HepG2 (cell line): ENCODE results near the gene BDNF. TPM values are rescaled to one million over a fixed set of nuclear protein-coding genes. Genes with fewer than 3 reads are reported as not detected.

Experiments used
- HMG20A ChIP-seq: IDR thresholded peaks from 2 replicates; pipeline ENCODE4 v1.6.1; 2016; ENCODE audit warnings: borderline replicate concordance
- PPARG ChIP-seq: conservative IDR thresholded peaks from 2 replicates; pipeline ENCODE4 v1.6.1; 2016; ENCODE audit warnings: missing biosample characterization, missing genetic modification reagents
- SIN3A ChIP-seq: IDR thresholded peaks from 2 replicates; pipeline ENCODE4 v1.6.1; 2011; ENCODE audit warnings: low read depth, mild to moderate bottlenecking, control low read depth, low read length, borderline replicate concordance
- ZNF180 ChIP-seq: sonication (generic); formaldehyde crosslinking; IDR thresholded peaks from 2 replicates; pipeline ENCODE4 v1.4.0; 2020; ENCODE audit warnings: low read depth, missing genetic modification reagents, borderline replicate concordance
- polyA plus RNA-seq, 8 experiments: library from polyadenylated mRNA; depleted of rRNA in 3 of 8; stranded (reverse) in 7 of 8; unstranded in 1 of 8; fragments of >200 nt; fragmentation: Illumina TruSeq in 4 of 8; extraction: Trizol in 4 of 8; gene quantifications; 2 replicates each; pipeline versions ENCODE4 v1.2.1 to v1.2.3, GENCODE V29; 2011 to 2016; ENCODE audit warnings: low read depth in 4 of 8, missing spikeins in 1 of 8, mixed read lengths in 1 of 8; ENCODE audit not compliant: insufficient read depth in 1 of 8
- total RNA-seq, 5 experiments: library from RNA; depleted of rRNA; stranded (reverse); fragments of >200 nt; fragmentation: Illumina TruSeq; extraction: Trizol; gene quantifications; 2 replicates each; pipeline ENCODE4 v1.2.3, GENCODE V29; 2016; ENCODE audit warnings: low read depth in 1 of 5
- TF ChIP-seq, protein P1 (sequence below): sonication (generic); formaldehyde crosslinking; IDR thresholded peaks from 2 replicates; pipeline ENCODE4 v1.4.0; 2020; ENCODE audit warnings: mild to moderate bottlenecking, missing genetic modification reagents
- TF ChIP-seq, protein P2 (sequence below): sonication (generic); formaldehyde crosslinking; IDR thresholded peaks from 2 replicates; pipeline ENCODE4 v1.4.0; 2020; ENCODE audit warnings: missing genetic modification reagents, borderline replicate concordance

Gene BDNF
- total and polyA plus RNA-seq, 2 of the 13 experiments (the other 11 are each of a cell fraction or from before 2014, with no cell fraction given): 0.02 TPM; not detected in 1

DNA sequence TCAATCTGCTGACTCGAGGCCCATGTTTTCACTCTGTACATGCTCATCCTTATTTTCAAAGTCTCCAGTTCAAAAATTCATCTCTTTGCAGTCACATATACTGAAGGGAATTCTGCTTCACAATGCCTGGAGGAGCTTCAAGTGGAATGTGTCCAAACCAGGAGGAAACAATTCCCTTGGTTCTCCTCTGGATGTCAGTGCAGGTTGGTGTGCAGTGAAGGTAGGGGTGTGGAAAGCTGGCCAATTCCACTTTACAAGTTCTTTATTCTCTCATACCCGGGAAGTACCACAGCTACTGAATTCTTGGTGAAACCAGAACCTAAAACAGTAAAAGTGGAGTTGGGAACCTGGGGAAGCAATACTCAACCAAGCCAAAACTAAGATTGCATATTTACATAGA is 57.3 kb downstream of the BDNF start (continued):
- TF ChIP-seq, protein P1, sequence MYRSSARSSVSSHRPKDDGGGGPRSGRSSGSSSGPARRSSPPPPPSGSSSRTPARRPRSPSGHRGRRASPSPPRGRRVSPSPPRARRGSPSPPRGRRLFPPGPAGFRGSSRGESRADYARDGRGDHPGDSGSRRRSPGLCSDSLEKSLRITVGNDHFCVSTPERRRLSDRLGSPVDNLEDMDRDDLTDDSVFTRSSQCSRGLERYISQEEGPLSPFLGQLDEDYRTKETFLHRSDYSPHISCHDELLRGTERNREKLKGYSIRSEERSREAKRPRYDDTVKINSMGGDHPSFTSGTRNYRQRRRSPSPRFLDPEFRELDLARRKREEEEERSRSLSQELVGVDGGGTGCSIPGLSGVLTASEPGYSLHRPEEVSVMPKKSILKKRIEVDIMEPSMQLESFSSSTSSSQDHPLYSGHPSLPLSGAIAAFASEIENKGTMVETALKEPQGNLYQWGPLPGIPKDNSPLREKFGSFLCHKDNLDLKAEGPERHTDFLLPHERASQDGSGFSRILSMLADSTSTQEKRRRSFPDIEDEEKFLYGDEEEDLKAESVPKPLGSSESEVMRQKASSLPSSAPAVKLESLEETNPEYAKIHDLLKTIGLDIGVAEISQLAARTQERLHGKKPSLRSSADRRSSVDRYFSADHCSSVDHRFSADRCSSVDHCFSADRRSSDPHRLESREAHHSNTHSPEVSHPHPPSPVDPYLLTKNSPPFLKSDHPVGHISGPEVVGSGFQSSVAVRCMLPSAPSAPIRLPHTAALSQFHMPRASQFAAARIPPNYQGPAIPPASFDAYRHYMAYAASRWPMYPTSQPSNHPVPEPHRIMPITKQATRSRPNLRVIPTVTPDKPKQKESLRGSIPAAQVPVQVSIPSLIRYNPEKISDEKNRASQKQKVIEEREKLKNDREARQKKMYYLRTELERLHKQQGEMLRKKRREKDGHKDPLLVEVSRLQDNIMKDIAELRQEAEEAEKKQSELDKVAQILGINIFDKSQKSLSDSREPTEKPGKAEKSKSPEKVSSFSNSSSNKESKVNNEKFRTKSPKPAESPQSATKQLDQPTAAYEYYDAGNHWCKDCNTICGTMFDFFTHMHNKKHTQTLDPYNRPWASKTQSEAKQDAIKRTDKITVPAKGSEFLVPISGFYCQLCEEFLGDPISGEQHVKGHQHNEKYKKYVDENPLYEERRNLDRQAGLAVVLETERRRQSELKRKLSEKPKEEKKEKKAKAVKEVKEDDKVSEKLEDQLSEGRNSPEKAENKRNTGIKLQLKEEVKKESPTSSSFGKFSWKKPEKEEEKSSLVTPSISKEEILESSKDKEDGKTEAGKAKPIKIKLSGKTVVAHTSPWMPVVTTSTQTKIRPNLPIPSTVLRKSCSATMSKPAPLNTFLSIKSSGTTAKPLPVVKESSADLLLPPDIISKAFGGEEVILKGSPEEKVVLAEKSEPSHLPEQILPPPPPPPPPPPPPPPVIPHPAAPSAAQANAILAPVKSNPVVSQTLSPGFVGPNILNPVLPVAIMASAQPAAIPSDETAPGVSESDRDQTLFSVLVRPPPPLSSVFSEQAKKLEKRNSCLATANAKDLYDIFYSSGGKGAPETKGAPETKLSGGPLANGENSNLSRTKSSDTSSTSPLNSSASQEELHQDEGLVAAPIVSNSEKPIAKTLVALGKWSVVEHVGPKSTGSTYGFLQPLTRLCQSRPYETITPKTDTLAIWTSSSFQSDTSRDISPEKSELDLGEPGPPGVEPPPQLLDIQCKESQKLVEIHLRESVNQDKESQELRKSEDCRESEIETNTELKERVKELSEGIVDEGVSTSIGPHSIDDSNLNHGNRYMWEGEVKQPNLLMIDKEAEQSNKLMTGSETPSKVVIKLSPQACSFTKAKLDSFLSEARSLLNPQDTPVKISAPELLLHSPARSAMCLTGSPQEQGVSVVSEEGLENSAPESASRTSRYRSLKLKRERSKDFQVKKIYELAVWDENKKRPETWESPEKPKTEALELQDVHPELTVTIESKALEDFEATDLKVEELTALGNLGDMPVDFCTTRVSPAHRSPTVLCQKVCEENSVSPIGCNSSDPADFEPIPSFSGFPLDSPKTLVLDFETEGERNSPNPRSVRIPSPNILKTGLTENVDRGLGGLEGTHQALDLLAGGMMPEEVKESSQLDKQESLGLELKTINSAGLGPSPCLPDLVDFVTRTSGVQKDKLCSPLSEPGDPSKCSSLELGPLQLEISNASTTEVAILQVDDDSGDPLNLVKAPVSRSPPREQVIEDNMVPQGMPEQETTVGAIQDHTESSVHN (CRISPR knock-in tag): no peak
- TF ChIP-seq, protein P2, sequence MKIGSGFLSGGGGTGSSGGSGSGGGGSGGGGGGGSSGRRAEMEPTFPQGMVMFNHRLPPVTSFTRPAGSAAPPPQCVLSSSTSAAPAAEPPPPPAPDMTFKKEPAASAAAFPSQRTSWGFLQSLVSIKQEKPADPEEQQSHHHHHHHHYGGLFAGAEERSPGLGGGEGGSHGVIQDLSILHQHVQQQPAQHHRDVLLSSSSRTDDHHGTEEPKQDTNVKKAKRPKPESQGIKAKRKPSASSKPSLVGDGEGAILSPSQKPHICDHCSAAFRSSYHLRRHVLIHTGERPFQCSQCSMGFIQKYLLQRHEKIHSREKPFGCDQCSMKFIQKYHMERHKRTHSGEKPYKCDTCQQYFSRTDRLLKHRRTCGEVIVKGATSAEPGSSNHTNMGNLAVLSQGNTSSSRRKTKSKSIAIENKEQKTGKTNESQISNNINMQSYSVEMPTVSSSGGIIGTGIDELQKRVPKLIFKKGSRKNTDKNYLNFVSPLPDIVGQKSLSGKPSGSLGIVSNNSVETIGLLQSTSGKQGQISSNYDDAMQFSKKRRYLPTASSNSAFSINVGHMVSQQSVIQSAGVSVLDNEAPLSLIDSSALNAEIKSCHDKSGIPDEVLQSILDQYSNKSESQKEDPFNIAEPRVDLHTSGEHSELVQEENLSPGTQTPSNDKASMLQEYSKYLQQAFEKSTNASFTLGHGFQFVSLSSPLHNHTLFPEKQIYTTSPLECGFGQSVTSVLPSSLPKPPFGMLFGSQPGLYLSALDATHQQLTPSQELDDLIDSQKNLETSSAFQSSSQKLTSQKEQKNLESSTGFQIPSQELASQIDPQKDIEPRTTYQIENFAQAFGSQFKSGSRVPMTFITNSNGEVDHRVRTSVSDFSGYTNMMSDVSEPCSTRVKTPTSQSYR: no peak
- TF ChIP-seq ZNF180 (no peak), HMG20A (CRISPR knock-in tag) (no peak), PPARG (no peak), SIN3A (no peak)
